ENCODE results near the gene RABAC1.

DNA sequence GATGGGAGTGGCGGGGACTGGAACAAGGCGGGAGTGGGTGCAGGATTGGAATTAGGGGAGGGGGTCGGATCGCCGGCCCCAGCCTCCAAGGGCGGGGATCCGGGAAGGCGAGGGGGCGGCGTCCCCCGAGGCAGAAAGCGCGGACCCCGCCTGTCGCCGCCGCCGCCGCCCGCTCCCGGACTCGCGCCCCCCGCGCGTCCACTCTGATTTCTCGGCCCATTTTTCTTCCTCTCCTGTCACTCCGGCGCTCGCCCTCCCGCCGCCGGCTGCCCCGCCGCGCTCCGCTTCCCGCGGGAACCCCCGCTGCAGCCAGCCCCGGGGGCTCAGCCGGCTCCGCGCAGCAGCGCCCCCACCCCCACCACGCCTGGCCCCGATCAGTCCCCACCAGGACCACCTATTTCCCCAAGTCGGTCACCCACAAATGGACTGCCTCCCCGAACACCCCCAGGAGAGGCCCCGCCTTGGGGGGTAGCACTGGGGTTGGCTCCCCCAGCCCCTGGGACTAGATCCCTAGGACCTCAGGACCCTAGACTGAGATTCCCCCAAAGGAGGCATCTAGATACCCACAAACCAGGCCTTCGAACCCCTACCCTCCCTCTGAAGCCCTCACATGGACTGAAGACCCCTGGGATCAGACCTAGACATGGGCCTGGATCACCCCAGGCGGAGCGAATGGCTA, 18.3 kb downstream of the RABAC1 start:
- TF ChIP-seq, protein P1, sequence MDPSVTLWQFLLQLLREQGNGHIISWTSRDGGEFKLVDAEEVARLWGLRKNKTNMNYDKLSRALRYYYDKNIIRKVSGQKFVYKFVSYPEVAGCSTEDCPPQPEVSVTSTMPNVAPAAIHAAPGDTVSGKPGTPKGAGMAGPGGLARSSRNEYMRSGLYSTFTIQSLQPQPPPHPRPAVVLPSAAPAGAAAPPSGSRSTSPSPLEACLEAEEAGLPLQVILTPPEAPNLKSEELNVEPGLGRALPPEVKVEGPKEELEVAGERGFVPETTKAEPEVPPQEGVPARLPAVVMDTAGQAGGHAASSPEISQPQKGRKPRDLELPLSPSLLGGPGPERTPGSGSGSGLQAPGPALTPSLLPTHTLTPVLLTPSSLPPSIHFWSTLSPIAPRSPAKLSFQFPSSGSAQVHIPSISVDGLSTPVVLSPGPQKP (CRISPR knock-in tag; IDR thresholded peaks at IDR 0.05), result no peak
- TF ChIP-seq HDAC1 (IDR thresholded peaks at IDR 0.05), result no peak
- TF ChIP-seq, protein P2, sequence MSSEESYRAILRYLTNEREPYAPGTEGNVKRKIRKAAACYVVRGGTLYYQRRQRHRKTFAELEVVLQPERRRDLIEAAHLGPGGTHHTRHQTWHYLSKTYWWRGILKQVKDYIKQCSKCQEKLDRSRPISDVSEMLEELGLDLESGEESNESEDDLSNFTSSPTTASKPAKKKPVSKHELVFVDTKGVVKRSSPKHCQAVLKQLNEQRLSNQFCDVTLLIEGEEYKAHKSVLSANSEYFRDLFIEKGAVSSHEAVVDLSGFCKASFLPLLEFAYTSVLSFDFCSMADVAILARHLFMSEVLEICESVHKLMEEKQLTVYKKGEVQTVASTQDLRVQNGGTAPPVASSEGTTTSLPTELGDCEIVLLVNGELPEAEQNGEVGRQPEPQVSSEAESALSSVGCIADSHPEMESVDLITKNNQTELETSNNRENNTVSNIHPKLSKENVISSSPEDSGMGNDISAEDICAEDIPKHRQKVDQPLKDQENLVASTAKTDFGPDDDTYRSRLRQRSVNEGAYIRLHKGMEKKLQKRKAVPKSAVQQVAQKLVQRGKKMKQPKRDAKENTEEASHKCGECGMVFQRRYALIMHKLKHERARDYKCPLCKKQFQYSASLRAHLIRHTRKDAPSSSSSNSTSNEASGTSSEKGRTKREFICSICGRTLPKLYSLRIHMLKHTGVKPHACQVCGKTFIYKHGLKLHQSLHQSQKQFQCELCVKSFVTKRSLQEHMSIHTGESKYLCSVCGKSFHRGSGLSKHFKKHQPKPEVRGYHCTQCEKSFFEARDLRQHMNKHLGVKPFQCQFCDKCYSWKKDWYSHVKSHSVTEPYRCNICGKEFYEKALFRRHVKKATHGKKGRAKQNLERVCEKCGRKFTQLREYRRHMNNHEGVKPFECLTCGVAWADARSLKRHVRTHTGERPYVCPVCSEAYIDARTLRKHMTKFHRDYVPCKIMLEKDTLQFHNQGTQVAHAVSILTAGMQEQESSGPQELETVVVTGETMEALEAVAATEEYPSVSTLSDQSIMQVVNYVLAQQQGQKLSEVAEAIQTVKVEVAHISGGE (CRISPR knock-in tag; IDR thresholded peaks at IDR 0.05), result no peak
- TF ChIP-seq MTA3 (IDR thresholded peaks at IDR 0.05; ENCODE audit: borderline replicate concordance), result no peak
- TF ChIP-seq, protein P3, sequence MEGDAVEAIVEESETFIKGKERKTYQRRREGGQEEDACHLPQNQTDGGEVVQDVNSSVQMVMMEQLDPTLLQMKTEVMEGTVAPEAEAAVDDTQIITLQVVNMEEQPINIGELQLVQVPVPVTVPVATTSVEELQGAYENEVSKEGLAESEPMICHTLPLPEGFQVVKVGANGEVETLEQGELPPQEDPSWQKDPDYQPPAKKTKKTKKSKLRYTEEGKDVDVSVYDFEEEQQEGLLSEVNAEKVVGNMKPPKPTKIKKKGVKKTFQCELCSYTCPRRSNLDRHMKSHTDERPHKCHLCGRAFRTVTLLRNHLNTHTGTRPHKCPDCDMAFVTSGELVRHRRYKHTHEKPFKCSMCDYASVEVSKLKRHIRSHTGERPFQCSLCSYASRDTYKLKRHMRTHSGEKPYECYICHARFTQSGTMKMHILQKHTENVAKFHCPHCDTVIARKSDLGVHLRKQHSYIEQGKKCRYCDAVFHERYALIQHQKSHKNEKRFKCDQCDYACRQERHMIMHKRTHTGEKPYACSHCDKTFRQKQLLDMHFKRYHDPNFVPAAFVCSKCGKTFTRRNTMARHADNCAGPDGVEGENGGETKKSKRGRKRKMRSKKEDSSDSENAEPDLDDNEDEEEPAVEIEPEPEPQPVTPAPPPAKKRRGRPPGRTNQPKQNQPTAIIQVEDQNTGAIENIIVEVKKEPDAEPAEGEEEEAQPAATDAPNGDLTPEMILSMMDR (IDR thresholded peaks at IDR 0.05 in 2 of 3, conservative IDR thresholded peaks at IDR 0.05 in 1 of 3; ENCODE audit: insufficient read depth in 2 of 3, low read depth in 1 of 3, low read length in 3 of 3), result no peak
- TF ChIP-seq NRF1 (conservative IDR thresholded peaks at IDR 0.05 in 1 of 2, IDR thresholded peaks at IDR 0.05 in 1 of 2), result no peak
- TF ChIP-seq MBD1 (CRISPR knock-in tag; IDR thresholded peaks at IDR 0.05), result no peak
- no peak for TF ChIP-seq RBBP5 (IDR thresholded peaks at IDR 0.05; ENCODE audit: borderline replicate concordance, insufficient read depth, low read length, poor library complexity, severe bottlenecking)
- no peak for TF ChIP-seq JUN (IDR thresholded peaks at IDR 0.05; ENCODE audit: borderline replicate concordance, low read depth, low read length)
- TF ChIP-seq JUN (CRISPR knock-in tag; IDR thresholded peaks at IDR 0.05; ENCODE audit: borderline replicate concordance), result no peak
- no peak for TF ChIP-seq FOXM1 (IDR thresholded peaks at IDR 0.05; ENCODE audit: low read depth)
- TF ChIP-seq FOXM1 (CRISPR knock-in tag; IDR thresholded peaks at IDR 0.05; ENCODE audit: low read depth), result no peak
